ENCODE measurements around the gene CERKL. TPM values are rescaled to one million over a fixed set of nuclear protein-coding genes. Genes with fewer than 3 reads are reported as not detected.
A peak's percentile ranks its signal among the peaks of the same experiment; 100 is the strongest.
"Not testable (repeated sequence)": the region's sequence is repeated elsewhere in the genome, so short reads cannot be mapped to it uniquely, and the experiment has no call there.

CERKL gene
- 8.4 TPM for polyA plus RNA-seq (2012; ENCODE audit: missing spikeins)

- DNase-seq (ENCODE audit: insufficient read length) (peak; percentile 50), FAIRE-seq (peak; percentile 57)
- TF ChIP-seq TAF1 (IDR thresholded peaks at IDR 0.05; ENCODE audit: borderline replicate concordance, low read depth, low read length) (no peak), POLR2A (IDR thresholded peaks at IDR 0.05; ENCODE audit: low read depth, low read length) (no peak), POLR2AphosphoS5 (IDR thresholded peaks at IDR 0.05; ENCODE audit: low read depth, low read length) (no peak)
Observed at GRCh38 chr2:181656450-181657291, at the start of gene CERKL. Gene CERKL (minus strand): TSS chr2:181657105. CDS start chr2:181657006, 99 bp downstream.

- DNase-seq (ENCODE audit: insufficient read length); FAIRE-seq: not testable (repeated sequence)
Observed at GRCh38 chr2:181702519-181702918, 45.6 kb upstream of the CERKL start.

GRCh38 chr2:181698223-181698622, 41.3 kb upstream of the CERKL start:
- TF ChIP-seq POLR2A (IDR thresholded peaks at IDR 0.05; ENCODE audit: low read depth, low read length) (no peak), POLR2AphosphoS5 (IDR thresholded peaks at IDR 0.05; ENCODE audit: low read depth, low read length) (no peak), TAF1 (IDR thresholded peaks at IDR 0.05; ENCODE audit: borderline replicate concordance, low read depth, low read length) (no peak)
- DNase-seq (ENCODE audit: insufficient read length), result no peak
- FAIRE-seq, result no peak

- DNase-seq (ENCODE audit: insufficient read length), result no peak
- FAIRE-seq, result no peak
- no peak for TF ChIP-seq POLR2A (IDR thresholded peaks at IDR 0.05; ENCODE audit: low read depth, low read length)
- no peak for TF ChIP-seq POLR2AphosphoS5 (IDR thresholded peaks at IDR 0.05; ENCODE audit: low read depth, low read length)
- no peak for TF ChIP-seq TAF1 (IDR thresholded peaks at IDR 0.05; ENCODE audit: borderline replicate concordance, low read depth, low read length)
Observed at GRCh38 chr2:181697571-181697970, 40.7 kb upstream of the CERKL start.

- TF ChIP-seq POLR2AphosphoS5 (IDR thresholded peaks at IDR 0.05; ENCODE audit: low read depth, low read length), result no peak
- TF ChIP-seq POLR2A (IDR thresholded peaks at IDR 0.05; ENCODE audit: low read depth, low read length), result no peak
- no peak for TF ChIP-seq TAF1 (IDR thresholded peaks at IDR 0.05; ENCODE audit: borderline replicate concordance, low read depth, low read length)
- DNase-seq (ENCODE audit: insufficient read length) (no peak), FAIRE-seq (no peak)
Observed at GRCh38 chr2:181697126-181697525, 40.2 kb upstream of the CERKL start.

- FAIRE-seq (no peak), DNase-seq (ENCODE audit: insufficient read length) (no peak)
- TF ChIP-seq TAF1 (IDR thresholded peaks at IDR 0.05; ENCODE audit: borderline replicate concordance, low read depth, low read length), result no peak
- TF ChIP-seq POLR2A (IDR thresholded peaks at IDR 0.05; ENCODE audit: low read depth, low read length), result no peak
- TF ChIP-seq POLR2AphosphoS5 (IDR thresholded peaks at IDR 0.05; ENCODE audit: low read depth, low read length), result no peak
Observed at GRCh38 chr2:181694271-181694670, 37.4 kb upstream of the CERKL start.

- no peak for TF ChIP-seq POLR2AphosphoS5 (IDR thresholded peaks at IDR 0.05; ENCODE audit: low read depth, low read length)
- no peak for TF ChIP-seq POLR2A (IDR thresholded peaks at IDR 0.05; ENCODE audit: low read depth, low read length)
- no peak for TF ChIP-seq TAF1 (IDR thresholded peaks at IDR 0.05; ENCODE audit: borderline replicate concordance, low read depth, low read length)
- DNase-seq (ENCODE audit: insufficient read length) (no peak), FAIRE-seq (no peak)
Observed at GRCh38 chr2:181690860-181691259, 34.0 kb upstream of the CERKL start.

GRCh38 chr2:181686576-181687185, 29.8 kb upstream of the CERKL start:
- FAIRE-seq (no peak), DNase-seq (ENCODE audit: insufficient read length) (no peak)
- TF ChIP-seq TAF1 (IDR thresholded peaks at IDR 0.05; ENCODE audit: borderline replicate concordance, low read depth, low read length) (no peak), POLR2A (IDR thresholded peaks at IDR 0.05; ENCODE audit: low read depth, low read length) (no peak), POLR2AphosphoS5 (IDR thresholded peaks at IDR 0.05; ENCODE audit: low read depth, low read length) (no peak)

GRCh38 chr2:181685150-181685688, 28.3 kb upstream of the CERKL start:
- FAIRE-seq (no peak), DNase-seq (ENCODE audit: insufficient read length) (no peak)

GRCh38 chr2:181684454-181685149, 27.7 kb upstream of the CERKL start:
- DNase-seq (ENCODE audit: insufficient read length) (no peak), FAIRE-seq (no peak)

More at GRCh38 chr2:181685150-181685688, 28.3 kb upstream of the CERKL start:
- no peak for TF ChIP-seq TAF1 (IDR thresholded peaks at IDR 0.05; ENCODE audit: borderline replicate concordance, low read depth, low read length)
- TF ChIP-seq POLR2AphosphoS5 (IDR thresholded peaks at IDR 0.05; ENCODE audit: low read depth, low read length), result no peak
- no peak for TF ChIP-seq POLR2A (IDR thresholded peaks at IDR 0.05; ENCODE audit: low read depth, low read length)

More at GRCh38 chr2:181684454-181685149, 27.7 kb upstream of the CERKL start:
- TF ChIP-seq POLR2A (IDR thresholded peaks at IDR 0.05; ENCODE audit: low read depth, low read length), result no peak
- no peak for TF ChIP-seq POLR2AphosphoS5 (IDR thresholded peaks at IDR 0.05; ENCODE audit: low read depth, low read length)
- no peak for TF ChIP-seq TAF1 (IDR thresholded peaks at IDR 0.05; ENCODE audit: borderline replicate concordance, low read depth, low read length)

Measured in GM12892 (cell line).